ENCODE measurements around the gene TRAF6.
A peak's percentile ranks its signal among the peaks of the same experiment; 100 is the strongest.
"Not testable (repeated sequence)": the region's sequence is repeated elsewhere in the genome, so short reads cannot be mapped to it uniquely, and the experiment has no call there.

The TRAF6 gene

DNA sequence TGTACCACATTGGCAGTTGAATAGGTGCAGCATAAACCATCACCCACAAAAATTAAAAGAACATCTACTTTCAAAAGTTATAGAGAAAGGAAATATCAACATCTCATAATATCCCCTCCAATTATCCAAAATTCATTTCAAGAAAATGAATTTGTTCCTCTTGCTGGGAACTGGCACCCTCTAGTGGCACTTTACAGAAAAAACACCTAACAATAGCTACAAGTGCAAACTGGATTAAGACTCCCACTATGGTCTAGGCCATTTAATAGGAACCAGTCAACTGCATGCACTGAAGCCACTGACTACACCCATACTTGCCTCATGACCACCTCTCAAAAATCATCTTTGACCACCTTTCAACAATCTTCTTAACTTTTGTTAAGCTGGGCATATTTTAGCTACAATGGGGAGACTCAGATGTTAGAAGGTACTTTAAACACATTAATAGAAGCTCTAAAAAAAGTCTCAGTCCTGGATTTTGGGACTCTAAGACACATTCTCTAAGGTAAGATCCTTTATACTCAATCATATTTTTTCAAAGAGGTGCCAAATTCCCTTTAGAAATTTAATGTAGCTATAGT is 17.3 kb downstream of the TRAF6 start:
- peak; percentile 70 for DNase-seq (ENCODE audit: low read depth)
- no peak for TF ChIP-seq MYC (IDR thresholded peaks at IDR 0.05; ENCODE audit: low read depth, low read length)
- TF ChIP-seq, protein P1, sequence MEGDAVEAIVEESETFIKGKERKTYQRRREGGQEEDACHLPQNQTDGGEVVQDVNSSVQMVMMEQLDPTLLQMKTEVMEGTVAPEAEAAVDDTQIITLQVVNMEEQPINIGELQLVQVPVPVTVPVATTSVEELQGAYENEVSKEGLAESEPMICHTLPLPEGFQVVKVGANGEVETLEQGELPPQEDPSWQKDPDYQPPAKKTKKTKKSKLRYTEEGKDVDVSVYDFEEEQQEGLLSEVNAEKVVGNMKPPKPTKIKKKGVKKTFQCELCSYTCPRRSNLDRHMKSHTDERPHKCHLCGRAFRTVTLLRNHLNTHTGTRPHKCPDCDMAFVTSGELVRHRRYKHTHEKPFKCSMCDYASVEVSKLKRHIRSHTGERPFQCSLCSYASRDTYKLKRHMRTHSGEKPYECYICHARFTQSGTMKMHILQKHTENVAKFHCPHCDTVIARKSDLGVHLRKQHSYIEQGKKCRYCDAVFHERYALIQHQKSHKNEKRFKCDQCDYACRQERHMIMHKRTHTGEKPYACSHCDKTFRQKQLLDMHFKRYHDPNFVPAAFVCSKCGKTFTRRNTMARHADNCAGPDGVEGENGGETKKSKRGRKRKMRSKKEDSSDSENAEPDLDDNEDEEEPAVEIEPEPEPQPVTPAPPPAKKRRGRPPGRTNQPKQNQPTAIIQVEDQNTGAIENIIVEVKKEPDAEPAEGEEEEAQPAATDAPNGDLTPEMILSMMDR (IDR thresholded peaks at IDR 0.05; ENCODE audit: low read depth, low read length) = peak; percentile 58
- no peak overlapping the region for H3K4me3 ChIP-seq (ENCODE audit: low read depth, low read length)

DNA sequence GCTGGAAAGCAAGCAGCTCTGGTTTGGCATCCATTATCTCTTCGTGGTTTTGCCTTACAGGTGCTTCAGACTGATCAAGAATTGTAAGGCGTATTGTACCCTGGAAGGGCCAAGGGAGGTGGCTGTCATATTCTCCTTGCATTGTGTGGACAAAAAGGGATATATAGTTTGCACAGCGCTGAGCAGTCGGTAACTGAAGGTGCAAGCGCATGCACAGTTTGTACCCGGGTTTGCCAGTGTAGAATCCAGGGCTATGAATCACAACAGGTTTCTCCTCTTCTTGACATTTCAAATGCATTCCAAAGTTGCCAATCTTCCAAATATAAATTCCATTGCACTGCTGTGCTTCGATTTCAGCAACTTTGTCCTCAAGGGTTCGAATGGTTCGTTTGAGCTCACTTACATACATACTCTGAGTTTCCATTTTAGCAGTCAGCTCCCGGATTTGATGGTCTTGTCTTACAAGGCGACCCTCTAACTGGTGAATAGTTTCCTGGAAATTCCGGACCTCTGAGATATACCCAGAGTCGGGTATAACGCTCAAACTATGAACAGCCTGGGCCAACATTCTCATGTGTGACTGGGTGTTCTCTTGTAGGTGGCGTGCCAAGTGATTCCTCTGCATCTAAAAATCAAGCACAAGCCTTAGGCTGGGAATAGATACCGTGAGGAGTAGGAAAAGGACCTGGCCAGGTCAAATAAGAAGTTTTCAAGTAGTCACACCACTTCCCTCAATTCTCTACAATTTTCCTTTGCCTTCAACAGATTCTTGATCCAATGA is 19.9 kb downstream of the TRAF6 start:
- no peak overlapping the region for H3K4me3 ChIP-seq (ENCODE audit: low read depth, low read length)
- DNase-seq (ENCODE audit: low read depth) = no peak
- TF ChIP-seq, protein P2, sequence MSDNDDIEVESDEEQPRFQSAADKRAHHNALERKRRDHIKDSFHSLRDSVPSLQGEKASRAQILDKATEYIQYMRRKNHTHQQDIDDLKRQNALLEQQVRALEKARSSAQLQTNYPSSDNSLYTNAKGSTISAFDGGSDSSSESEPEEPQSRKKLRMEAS (IDR thresholded peaks at IDR 0.05; ENCODE audit: low read depth, low read length) = no peak
- TF ChIP-seq, protein P1 (IDR thresholded peaks at IDR 0.05; ENCODE audit: low read depth, low read length) = no peak
- TF ChIP-seq POLR2A (IDR thresholded peaks at IDR 0.05; ENCODE audit: extremely low read depth, insufficient read length) = no peak
- TF ChIP-seq MYC (IDR thresholded peaks at IDR 0.05; ENCODE audit: low read depth, low read length) = no peak

DNA sequence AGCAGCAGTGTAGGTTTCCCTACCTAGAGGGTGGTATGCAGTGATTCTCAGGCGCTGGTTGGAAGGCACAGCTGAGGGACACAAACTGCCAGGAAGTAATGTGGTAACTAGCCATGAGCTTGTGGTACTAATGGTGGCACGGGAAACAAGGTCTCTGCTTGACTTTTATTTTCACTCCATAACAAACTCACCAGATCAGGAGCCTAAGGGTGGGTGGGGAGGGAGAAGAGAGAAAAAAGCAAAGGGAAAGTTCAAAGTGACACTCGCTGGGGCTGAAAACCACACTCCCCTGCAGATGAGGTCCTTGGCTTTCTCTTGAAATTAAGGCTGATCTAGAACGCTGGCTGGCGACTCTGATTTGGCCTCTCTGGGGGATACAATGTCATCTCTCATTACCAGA is 22.0 kb downstream of the TRAF6 start:
- DNase-seq (ENCODE audit: low read depth) = no peak
- no peak overlapping the region for H3K4me3 ChIP-seq (ENCODE audit: low read depth, low read length)
- TF ChIP-seq MYC (IDR thresholded peaks at IDR 0.05; ENCODE audit: low read depth, low read length) (no peak), POLR2A (IDR thresholded peaks at IDR 0.05; ENCODE audit: extremely low read depth, insufficient read length) (no peak)
- TF ChIP-seq, protein P1 (IDR thresholded peaks at IDR 0.05; ENCODE audit: low read depth, low read length) = no peak

DNA sequence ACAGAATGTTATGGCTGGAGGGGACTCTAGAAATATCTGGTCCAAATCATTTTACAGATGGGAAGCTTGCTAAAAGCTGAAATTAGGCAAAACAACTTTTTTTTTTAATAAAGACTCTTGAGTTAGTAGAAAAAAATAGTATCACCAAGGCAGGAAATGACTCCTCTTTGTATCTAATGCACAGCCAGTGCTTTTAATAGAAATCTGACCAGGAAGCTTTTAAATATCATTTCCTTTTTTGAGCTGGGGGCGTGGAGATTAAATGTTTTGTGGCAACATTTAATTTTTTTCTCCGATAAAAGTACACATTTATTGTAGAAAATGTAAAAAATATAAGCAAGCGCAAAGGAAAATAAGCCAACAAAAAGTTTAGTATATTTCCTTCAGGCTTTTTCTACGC is 22.5 kb downstream of the TRAF6 start:
- no peak for DNase-seq (ENCODE audit: low read depth)
- TF ChIP-seq, protein P1 (IDR thresholded peaks at IDR 0.05; ENCODE audit: low read depth, low read length) = no peak
- TF ChIP-seq POLR2A (IDR thresholded peaks at IDR 0.05; ENCODE audit: extremely low read depth, insufficient read length) = no peak
- TF ChIP-seq, protein P2 (IDR thresholded peaks at IDR 0.05; ENCODE audit: low read depth, low read length) = no peak
- no peak for TF ChIP-seq MYC (IDR thresholded peaks at IDR 0.05; ENCODE audit: low read depth, low read length)
- H3K4me3 ChIP-seq (ENCODE audit: low read depth, low read length) = no peak overlapping the region

DNA sequence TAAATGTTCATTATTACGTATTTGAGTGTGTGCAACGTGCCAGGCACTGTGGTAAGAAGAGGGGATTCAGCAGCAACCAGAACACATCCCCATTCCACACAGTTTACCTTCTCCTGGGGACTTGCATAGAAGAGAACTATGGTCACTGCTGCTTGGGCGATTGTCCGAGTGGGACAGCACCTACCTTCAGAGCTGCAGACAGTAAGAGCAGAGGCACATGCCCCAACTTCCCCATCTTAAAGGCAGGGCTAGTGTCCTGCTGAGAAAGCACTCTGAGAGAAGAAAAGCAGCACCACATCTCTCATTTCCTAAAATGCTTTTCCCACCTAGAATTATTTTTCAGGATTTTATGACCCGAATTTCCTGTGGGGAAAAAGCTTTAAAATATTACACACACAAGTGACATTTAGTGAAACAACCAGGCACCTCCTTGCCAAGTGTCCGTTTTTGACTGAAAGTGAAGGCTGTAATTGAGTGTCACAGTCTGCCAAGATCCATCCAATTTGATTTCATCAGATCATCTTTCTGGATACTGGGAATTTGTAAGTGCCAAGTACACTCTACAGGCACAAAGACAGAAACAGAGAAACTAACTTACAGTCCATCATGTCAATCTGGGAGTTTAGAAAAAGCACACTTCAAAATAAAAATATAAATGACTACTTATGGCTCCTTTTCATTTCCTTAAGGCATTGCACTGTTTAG is 24.6 kb downstream of the TRAF6 start:
- no peak for DNase-seq (ENCODE audit: low read depth)
- TF ChIP-seq, protein P1 (IDR thresholded peaks at IDR 0.05; ENCODE audit: low read depth, low read length) = no peak
- TF ChIP-seq POLR2A (IDR thresholded peaks at IDR 0.05; ENCODE audit: extremely low read depth, insufficient read length) (no peak), MYC (IDR thresholded peaks at IDR 0.05; ENCODE audit: low read depth, low read length) (no peak)
- TF ChIP-seq, protein P2 (IDR thresholded peaks at IDR 0.05; ENCODE audit: low read depth, low read length) = no peak
- no peak overlapping the region for H3K4me3 ChIP-seq (ENCODE audit: low read depth, low read length)

DNA sequence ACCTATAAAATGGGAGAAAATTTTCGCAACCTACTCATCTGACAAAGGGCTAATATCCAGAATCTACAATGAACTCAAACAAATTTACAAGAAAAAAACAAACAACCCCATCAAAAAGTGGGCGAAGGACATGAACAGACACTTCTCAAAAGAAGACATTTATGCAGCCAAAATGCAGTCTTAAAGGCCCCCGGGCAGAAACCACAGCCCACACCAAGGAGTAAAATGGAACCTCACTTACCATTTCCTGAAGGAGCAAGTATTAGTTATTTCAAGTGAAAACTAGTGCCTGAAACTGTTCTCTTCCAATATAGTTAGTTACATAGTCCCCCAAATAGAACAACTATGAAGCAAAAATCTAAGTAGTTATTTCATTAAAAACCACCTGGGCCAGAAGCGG is 27.0 kb downstream of the TRAF6 start:
- not testable (repeated sequence) for H3K4me3 ChIP-seq (ENCODE audit: low read depth, low read length); DNase-seq (ENCODE audit: low read depth)

Data from NB4 (cell line).